Activated T-cell treated with anti-CD3 and anti-CD28 coated beads for 48 hours (primary cell): ENCODE data around the gene TH.
A peak's percentile ranks its signal among the peaks of the same experiment; 100 is the strongest.
"Not testable (repeated sequence)": the region's sequence is repeated elsewhere in the genome, so short reads cannot be mapped to it uniquely, and the experiment has no call there.

Experiments
- DNase-seq: peaks from one replicate; pipeline ENCODE4 v3.0.0-alpha.2; 2020; ENCODE audit warnings: low read depth

The TH gene

GRCh38 chr11:2195756-2196088, 24.1 kb upstream of the TH start:
- DNase-seq: no peak

- peak; percentile 50 for DNase-seq
These were observed 23.5 kb upstream of the TH start for GRCh38 chr11:2194877-2195755.

- DNase-seq: not testable (repeated sequence)
These were observed 22.4 kb upstream of the TH start for GRCh38 chr11:2193888-2194595.

- DNase-seq: no peak
These were observed 21.7 kb upstream of the TH start for GRCh38 chr11:2193099-2193887.

- DNase-seq: no peak
These were observed 20.8 kb upstream of the TH start for GRCh38 chr11:2192435-2192834.

- DNase-seq: no peak
These were observed 20.3 kb upstream of the TH start for GRCh38 chr11:2191883-2192282.

- no peak for DNase-seq
These were observed 19.2 kb upstream of the TH start for GRCh38 chr11:2190657-2191471.

- DNase-seq: no peak
These were observed 18.5 kb upstream of the TH start for GRCh38 chr11:2189938-2190656.

GRCh38 chr11:2188745-2189144, 17.1 kb upstream of the TH start:
- DNase-seq: no peak

GRCh38 chr11:2187280-2187707, 15.7 kb upstream of the TH start:
- DNase-seq: no peak

- DNase-seq: peak; percentile 31
These were observed 15.2 kb upstream of the TH start for GRCh38 chr11:2186669-2187279.

- no peak for DNase-seq
These were observed 13.9 kb upstream of the TH start for GRCh38 chr11:2185324-2186085.

- no peak for DNase-seq
These were observed 11.3 kb upstream of the TH start for GRCh38 chr11:2182692-2183474.

GRCh38 chr11:2182075-2182474, 10.5 kb upstream of the TH start:
- no peak for DNase-seq

GRCh38 chr11:2180789-2181370, 9.3 kb upstream of the TH start:
- no peak for DNase-seq

GRCh38 chr11:2180347-2180746, 8.7 kb upstream of the TH start:
- DNase-seq: no peak

GRCh38 chr11:2179516-2179915, 7.9 kb upstream of the TH start:
- no peak for DNase-seq

GRCh38 chr11:2178906-2179494, 7.4 kb upstream of the TH start:
- DNase-seq: no peak
